PC-9 (cell line): ENCODE measurements around the gene LRRC28.

ENCODE experiments used
- CTCF ChIP-seq: fragments of 200-600 bp; sonication (generic); conservative IDR thresholded peaks from 2 replicates; pipeline ENCODE4 v1.6.1; 2017; ENCODE audit warnings: mixed run types, antibody characterized with exemption, mild to moderate bottlenecking, moderate library complexity
- EZH2 ChIP-seq: fragments of 200-600 bp; sonication (generic); IDR thresholded peaks from 2 replicates; pipeline ENCODE4 v1.8.0; 2017; ENCODE audit warnings: antibody characterized with exemption, low read depth

DNA sequence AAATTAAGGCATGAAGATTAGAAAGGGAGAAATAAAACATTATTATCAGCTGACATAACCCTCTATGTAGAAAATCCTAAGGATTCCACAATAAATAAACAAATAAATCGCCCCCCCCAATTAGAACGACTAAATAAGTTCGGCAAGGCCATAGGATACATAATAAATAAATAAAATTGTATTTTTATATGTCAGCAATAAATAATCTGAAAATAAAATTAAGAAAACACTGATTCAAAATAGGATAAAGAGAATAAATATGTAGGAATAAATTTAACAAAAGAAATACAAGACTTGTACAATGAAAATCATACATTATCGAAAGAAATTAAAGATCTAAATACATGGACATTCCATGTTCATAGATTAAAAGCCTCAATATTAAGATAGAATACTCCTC lies 7.0 kb upstream of the LRRC28 start:
- TF ChIP-seq CTCF (no peak), EZH2 (no peak)
